Measurements from ENCODE around the gene VPS37C. TPM values are rescaled to one million over a fixed set of nuclear protein-coding genes. Genes with fewer than 3 reads are reported as not detected.

Gene VPS37C
- total RNA-seq, 1 experiment from 2014 or later = 19.0 TPM

GRCh38 chr11:61147791-61148620 lies 13.2 kb downstream of the VPS37C start:
- no peak overlapping the region for H2BK12ac ChIP-seq (ENCODE audit: insufficient read length, low read depth, low read length)
- no peak overlapping the region for H3K14ac ChIP-seq (ENCODE audit: insufficient read depth, low read length)
- no peak overlapping the region for H3K18ac ChIP-seq (ENCODE audit: insufficient read length, low read depth, low read length)
- DNase-seq = no peak
- H2BK5ac ChIP-seq (ENCODE audit: insufficient read length, low read length) = no peak overlapping the region
- H3K9me3 ChIP-seq (ENCODE audit: control insufficient read depth, low read depth, low read length) = no peaks in the 10 kb centered on the region
- H4K8ac ChIP-seq (replicated peaks; ENCODE audit: insufficient read length, low read depth, low read length) = no peak overlapping the region
- H3K4me1 ChIP-seq (ENCODE audit: insufficient read depth, low read length) = no peaks in the 10 kb centered on the region
- no peaks in the 10 kb centered on the region for H4K20me1 ChIP-seq (ENCODE audit: control insufficient read depth, insufficient read depth, insufficient read length)
- no peak overlapping the region for H3K9ac ChIP-seq (ENCODE audit: extremely low read depth, insufficient read length, low read length)
- H3K4me1 Mint-ChIP-seq = peaks cover 42 to 64% of the 10 kb centered on the region in 2 experiments
- H3K23ac ChIP-seq (ENCODE audit: insufficient read length, low read depth, low read length) = no peak overlapping the region
- H3K27me3 Mint-ChIP-seq (ENCODE audit: low read depth) = no peaks in the 10 kb centered on the region
- no peak overlapping the region for H2BK15ac ChIP-seq (ENCODE audit: low read depth, low read length)
- peaks cover 3% of the 10 kb centered on the region for H3K79me1 ChIP-seq (ENCODE audit: insufficient read depth, low read depth, low read length, poor library complexity, severe bottlenecking)
- H4K91ac ChIP-seq (ENCODE audit: insufficient read length, low read depth, low read length) = no peak overlapping the region
- H3K4ac ChIP-seq (ENCODE audit: low read depth, low read length) = no peak overlapping the region
- H3K36me3 Mint-ChIP-seq (ENCODE audit: insufficient read depth in 1 of 3, low read depth in 3 of 3) = no peaks in the 10 kb centered on the region
- H3K27ac Mint-ChIP-seq = peak overlapping the region; percentile 3 to 17 (median 9); a peak in 2 of 7 replicates
- H3K4me3 Mint-ChIP-seq = no peak overlapping the region
- no peak overlapping the region for H3K4me2 ChIP-seq (ENCODE audit: insufficient read depth, insufficient read length, low read length)
- no peak for TF ChIP-seq CTCF (conservative IDR thresholded peaks at IDR 0.05)
- no peak overlapping the region for H3K56ac ChIP-seq (ENCODE audit: insufficient read length, low read depth, low read length)
- H2BK120ac ChIP-seq (ENCODE audit: low read depth, low read length, poor library complexity, severe bottlenecking) = no peak overlapping the region
- H3K9me3 Mint-ChIP-seq = no peaks in the 10 kb centered on the region
- peaks cover 2% of the 10 kb centered on the region; the same call in 1 of the 2 replicates for H3K79me2 ChIP-seq (ENCODE audit: insufficient read depth, low read length)
- H2AFZ ChIP-seq (ENCODE audit: low read length) = no peak overlapping the region
- H3K27me3 ChIP-seq (ENCODE audit: insufficient read depth, low read length) = no peaks in the 10 kb centered on the region
- H4K5ac ChIP-seq (ENCODE audit: insufficient read length, low read depth, low read length) = no peak overlapping the region
- no peak overlapping the region for H2AK5ac ChIP-seq (ENCODE audit: insufficient read length, low read length)
- no peak overlapping the region for H3K27ac ChIP-seq (ENCODE audit: insufficient read length, low read depth, low read length)
- no peak overlapping the region for H2BK20ac ChIP-seq (ENCODE audit: low read depth, low read length, poor library complexity, severe bottlenecking)
- H3T11ph ChIP-seq (ENCODE audit: low read length) = no peak overlapping the region
- no CpG with 5 or more reads among the region's 11 CpGs for WGBS (ENCODE audit: extremely low coverage, insufficient read length, low lambda C conversion rate)
- no peaks in the 10 kb centered on the region for H3K23me2 ChIP-seq (ENCODE audit: insufficient read length, low read depth, low read length, poor library complexity, severe bottlenecking)
